Middle frontal gyrus (tissue), 1 donor: ENCODE results near the gene SLC25A22.

Experiments used
- DNase-seq: peaks from one replicate; pipeline ENCODE4 v3.0.0-alpha.2; 2015; ENCODE audit warnings: low spot score; ENCODE audit errors: extremely low spot score

SLC25A22 gene

DNA sequence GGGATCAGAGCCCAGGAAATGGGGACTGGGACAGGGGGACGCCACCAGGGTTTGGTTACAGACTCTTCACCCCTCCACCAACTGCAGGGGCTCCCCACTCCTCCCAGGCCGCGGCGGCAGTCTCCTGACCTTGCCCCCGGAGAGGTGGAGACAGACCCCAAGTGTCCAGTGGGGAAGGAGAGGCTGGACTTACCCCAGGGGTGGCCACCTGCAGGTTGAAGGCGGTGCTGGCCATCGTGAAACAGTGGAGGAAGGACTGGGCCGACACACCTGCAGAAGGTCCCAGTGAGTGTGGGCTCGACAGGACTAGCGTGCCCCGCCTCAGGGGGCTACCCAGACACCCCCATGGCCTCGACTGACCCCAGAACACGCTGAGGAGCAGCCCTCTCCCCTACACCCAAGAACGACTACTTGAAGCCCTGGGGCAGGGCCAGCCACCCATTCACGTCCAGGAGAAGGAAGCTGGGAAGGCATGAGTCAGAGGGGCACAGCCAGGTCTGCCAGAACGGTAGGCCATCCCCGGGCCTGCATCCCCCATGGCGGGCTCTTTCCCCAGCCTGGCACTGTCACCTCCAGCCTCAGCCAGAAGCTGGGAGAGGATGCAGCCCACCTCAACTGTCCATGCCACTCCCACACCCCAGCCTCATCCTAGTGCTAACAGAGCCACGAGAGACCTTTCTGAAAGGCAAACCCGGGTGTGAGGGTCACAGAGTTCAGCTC is 23.0 kb downstream of the SLC25A22 start:
- no peak for DNase-seq

DNA sequence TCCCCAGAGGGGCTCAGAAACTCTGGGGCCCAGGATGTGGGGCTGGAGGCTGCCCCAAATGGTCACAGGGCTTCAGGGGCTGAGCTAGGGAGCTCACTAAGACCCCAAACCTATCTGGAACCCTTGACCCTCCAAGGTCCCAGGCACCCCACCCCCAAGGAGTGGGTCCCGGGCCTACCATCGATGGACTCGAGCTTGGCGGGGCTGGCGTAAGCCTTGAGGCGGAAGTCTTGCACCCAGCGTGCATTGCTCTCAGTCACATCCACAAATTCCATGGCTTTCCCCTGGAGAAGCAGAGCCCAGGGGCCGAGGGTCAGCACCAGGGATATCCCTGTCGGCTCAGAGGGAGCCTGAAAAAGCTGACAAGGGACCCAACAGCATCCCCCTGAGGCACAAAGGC is 24.3 kb downstream of the SLC25A22 start:
- no peak for DNase-seq

DNA sequence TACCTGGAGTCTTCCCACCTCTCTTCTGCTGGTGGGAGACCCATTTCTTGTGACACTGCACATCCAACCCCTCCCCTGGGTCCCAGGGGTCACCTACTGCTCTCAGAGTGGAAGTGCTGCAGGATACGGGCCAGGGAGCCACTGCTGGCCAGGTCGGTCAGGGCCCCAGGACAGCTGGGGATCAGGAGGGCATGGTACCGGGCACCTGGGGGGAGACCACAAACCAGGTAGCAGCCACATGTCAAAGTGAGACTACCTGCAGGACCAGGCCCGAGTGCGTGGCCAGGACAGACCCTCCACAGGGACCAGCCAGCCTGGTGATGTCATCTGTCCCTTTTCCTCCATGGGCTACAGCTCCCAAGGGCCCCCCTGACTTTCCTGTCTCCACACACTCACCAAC is 24.7 kb downstream of the SLC25A22 start:
- no peak for DNase-seq

DNA sequence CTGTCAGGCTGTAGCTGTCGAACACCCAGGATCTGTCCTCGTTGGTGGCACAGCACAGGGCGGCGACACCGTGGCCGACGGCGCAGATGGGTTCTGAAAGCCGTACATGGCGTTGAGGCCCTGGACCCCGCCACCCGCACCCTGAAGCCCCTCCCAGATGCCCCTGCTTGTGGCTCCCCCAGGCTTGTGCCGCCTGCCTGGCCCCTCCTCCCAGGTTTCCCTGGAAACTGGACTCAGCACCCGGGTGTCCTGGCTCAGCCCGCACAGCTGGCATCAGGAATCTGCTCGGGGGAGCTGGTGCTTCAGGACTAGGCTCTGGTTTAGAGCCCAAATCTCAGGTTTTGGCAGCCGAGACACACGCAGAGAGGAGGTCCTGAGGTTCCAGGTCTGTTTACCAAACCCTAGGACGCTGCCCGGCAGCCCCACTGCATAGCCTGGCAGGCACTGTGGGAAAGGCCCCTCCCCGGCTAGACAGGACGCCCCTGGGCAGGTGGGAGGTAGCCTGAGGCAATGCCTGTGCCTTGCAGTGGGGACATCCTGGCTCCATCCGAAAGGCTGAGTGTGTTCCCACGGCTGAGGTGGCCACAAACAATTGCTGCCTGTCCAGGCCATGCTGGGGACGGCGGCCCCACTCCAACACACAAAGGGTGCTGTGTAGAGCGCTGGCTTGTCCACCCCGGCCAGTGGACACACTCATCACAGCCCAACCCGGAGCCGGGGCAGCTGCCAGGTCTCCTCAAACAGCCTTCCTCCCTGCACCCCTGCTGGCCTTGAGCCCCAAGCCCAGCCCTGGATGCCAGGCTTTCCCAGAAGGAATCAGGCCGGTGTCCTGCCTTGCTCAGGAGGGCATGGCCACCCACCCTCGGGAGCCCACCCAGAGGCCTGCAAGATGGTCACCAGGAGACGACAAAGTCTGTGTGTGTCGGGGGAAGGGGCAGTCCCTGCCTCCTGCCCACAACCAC is 25.4 kb downstream of the SLC25A22 start:
- peak; percentile 68 for DNase-seq

DNA sequence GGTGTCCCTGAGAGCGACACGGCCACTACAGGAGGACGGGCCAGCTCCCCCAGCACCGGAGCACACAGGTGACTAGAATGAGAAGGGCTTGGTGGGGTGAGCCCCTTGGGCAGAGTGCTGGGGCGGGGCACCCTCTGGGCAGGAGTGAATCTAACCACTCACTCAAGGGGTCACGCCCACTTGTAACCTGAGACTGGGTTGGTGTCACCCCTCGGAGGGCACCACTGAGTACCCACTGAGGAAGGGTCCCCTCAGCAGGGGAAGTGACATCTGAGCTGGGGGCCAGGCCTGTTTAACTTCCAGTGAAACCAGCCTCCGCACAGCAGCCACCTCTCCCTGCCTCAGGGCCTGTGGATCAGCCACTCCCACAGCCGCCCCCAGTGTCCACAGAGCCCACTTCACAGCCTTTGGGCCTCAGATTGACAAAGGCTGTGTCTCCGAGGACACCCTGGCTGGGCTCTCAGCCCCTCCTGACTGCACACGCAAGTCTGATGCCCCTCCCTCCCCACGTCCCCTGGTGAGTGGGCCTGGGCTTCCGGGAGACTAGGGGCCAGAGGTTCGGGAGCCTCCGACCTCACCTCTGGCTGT is 26.4 kb downstream of the SLC25A22 start:
- no peak for DNase-seq

DNA sequence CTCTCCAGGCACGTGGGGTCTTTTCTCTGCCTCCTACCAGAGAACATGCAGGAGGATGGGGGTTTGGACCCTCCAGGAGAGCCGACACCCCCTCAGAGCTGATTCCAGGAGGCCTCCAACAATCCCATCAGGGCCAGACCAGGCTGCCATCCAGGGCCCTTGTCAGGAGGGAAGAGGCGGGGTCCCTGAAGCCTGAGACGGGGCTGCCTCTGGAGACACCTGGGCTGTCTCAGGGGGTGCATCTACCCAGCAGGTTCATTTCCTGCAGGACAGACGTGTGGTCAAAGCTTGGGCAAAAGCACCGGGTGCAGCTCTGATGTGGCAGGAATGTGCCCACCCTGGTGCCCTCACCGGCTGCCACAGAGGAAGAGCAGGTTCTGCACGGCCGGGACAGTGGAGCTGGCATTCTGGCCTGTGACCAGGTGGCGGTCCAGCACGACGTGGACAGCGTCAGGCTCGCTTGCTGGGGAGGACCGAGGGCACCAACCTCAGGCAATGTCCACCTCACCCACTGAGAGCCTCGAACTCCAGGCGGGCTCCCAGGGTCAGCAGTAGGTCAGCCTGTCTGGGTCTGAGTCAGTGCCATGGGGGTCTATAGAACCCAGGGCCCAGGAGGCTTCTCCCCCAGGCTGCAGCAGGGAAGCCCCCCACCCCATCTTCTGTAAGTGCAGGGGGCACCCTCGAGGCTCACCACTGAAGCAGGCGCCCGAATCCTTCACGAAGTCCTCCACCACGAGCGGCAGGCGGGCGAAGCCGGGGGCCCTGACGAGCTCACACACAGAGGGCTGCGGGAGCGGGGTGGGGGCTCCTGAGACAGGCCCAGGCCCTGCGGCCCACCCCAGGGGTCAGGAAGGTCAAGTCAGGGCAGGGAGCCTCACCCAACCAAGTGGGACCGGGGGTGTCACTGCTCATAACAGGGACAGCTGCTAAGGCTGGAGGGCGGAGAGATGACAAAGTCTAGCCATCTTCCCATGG is 27.2 kb downstream of the SLC25A22 start:
- DNase-seq = no peak

DNA sequence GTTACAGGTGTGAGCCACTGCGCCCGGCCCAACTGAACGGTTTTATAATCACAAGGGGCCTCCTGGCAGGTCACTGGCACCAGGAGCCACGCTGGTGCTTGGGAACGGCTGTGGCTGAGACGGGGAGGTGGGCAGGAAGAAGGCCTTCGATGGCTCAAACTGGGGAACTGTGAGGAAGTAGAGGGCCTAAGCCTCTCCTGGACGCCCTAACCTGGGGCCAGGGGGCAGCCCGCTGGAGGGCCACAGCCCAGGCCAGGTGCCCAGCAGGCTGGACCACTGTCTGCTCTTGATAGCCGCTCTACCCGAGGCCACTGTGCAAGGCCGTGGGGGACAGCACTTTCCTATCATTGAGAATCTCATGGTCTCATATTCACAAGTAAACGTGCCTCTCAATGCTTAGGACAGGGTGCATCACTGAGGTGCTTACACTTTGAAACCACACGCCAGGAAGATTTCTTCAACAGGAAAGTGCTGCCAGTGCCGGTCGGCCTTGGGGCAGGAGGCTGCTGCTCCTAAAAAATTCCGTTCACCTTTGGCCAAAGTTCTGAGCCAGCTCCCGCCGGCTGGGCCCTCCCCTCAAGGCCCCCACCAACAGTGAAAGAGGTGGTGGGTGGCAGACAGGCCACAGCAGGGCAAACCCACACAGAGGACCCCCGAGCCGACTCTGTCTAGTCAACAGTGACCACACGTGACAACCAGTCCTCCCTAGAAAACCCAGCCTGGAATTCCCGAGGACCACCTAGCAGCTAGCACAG is 28.0 kb downstream of the SLC25A22 start:
- no peak for DNase-seq

DNA sequence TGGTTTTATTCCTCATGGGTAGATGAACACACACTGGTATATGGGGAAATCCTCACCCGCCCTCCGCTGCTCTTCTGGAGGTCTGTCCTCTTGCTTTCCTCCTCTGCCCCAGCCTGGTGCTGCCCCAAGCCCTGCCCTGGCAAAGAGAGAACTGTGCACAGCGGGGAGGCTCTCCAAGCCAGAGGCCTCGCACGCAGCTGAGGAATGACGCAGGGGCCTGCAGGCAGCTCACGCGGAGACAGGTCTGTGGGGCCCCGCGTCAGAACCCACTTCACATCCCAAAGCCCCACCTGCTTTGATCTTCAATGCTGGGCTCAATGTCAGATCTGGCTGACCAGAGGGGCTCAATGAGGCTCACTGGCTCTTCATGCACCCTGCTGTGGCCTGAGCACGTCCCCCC is 30.8 kb downstream of the SLC25A22 start:
- DNase-seq = no peak

DNA sequence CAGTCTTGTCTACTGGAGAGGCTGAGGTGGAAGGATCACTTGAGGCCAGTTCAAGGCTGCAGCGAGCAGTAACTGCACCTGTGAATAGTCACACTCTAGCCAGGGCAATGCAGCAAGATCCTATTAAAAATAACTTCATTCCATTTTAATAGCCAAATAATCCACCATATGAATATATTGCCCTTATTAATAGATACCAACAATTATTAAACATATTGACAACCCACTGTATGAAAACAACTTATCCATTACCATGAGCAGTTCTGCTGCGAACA is 31.2 kb downstream of the SLC25A22 start:
- no peak for DNase-seq

DNA sequence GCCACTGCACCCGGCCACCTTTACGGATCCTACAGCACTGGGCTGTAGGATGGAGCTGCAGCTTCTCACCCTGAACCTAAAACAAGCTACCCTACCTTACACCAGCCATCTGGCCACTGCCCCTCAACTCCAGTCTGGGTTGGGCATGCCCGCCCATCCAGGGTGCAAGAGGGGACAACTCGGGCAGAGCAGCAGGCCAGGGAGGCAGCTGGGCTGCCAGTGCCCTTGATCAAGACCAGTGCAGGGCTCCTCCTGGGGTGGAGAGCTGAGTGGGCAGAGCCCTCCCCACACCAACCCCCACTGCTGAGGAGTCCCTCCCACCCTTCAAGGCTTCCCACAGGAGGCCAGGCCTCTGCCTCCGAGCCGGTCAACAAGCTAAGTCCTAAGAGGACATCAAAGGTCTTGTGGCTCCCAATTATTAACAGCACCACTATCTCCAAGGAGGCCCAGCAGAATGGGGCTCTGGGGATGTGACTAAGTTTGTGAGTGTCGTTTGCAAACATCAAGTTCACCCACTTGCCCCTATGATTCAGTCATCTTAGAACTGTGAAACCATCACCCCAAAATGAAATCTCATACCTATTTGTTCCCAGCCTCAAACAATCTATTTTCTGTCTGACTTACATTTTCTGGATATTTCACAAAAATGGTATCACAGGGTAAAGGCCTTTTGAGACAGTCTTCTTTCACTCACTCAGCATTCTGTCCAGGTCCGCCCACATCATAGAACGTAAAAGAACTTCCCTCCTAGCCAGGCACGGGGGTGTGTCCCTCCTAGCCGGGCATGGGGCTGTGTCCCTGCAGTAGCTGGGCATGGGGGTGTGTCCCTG is 31.8 kb downstream of the SLC25A22 start:
- no peak for DNase-seq

DNA sequence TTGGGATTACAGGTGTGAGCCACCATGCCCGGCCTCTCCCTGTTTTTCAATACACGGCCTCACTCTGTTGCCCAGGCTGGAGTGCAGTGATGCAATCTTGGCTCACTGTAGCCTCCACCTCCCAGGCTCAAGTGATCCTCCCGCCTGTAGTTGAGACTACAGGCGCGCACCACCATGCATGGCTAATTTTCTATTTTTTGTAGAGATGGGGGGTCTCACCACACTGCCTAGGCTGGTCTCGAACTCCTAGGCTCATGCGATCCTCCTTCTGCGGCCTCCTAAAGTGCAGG is 32.3 kb downstream of the SLC25A22 start:
- DNase-seq = no peak

DNA sequence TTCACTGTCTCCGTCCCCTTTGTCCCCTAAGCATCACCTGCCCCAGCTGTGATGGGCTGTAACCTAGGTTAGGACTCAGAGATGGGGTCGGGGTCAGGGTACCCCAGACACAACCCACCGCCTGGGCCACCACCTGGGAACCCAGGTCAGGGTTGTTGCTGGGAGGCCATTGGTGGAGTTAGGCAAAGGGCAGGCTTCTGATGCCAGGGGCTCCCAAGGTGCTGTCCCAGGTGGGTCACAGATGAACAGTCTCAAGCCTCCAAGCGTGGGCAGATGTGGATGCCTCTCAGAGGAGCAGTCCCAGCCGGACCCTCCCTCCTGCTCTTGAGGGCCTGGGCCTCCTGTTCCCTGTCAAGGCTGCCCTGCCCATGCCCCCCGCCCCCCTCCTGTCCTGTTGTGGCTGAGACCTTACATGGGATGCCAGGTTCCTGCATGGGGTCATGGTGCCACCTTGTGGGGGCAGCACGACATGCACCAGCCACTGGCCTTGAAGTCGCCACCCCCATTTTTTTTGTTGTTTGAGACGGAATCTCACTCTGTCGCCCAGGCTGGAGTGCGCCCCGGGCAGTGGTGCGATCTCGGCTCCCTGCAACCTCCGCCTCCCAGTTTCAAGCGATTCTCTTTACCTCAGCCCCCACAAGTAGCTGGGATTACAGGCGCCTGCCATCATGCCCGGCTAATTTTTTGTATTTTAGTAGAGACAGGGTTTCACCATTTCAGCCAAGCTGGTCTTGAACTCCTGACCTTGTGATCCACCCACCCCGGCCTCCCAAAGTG is 32.9 kb downstream of the SLC25A22 start:
- no peak for DNase-seq

DNA sequence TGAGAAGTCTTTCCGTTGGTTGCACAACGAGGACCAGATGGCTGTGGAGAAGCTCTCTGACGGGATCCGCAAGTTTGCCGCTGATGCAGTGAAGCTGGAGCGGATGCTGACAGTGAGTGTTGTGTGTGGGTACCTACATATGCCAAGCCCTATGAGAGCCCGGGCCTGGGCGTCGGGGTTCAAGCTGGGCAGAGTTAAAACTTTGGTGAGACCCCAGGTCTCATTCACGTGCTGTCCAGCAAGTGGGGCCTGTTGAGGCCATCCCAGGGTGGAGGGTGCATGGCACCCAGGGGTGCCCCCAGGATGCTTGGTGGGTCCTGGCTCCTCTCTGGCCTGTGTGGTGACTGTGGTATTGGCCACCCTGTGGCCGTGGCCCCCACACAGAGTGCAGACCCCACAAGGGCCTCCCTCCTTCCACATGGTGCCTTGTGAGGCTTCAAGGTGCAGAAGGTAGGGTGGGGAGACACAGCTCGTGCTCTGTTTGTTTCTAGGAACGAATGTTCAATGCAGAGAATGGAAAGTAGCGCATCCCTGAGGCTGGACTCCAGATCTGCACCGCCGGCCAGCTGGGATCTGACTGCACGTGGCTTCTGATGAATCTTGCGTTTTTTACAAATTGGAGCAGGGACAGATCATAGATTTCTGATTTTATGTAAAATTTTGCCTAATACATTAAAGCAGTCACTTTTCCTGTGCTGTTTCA is 33.6 kb downstream of the SLC25A22 start:
- DNase-seq = no peak

DNA sequence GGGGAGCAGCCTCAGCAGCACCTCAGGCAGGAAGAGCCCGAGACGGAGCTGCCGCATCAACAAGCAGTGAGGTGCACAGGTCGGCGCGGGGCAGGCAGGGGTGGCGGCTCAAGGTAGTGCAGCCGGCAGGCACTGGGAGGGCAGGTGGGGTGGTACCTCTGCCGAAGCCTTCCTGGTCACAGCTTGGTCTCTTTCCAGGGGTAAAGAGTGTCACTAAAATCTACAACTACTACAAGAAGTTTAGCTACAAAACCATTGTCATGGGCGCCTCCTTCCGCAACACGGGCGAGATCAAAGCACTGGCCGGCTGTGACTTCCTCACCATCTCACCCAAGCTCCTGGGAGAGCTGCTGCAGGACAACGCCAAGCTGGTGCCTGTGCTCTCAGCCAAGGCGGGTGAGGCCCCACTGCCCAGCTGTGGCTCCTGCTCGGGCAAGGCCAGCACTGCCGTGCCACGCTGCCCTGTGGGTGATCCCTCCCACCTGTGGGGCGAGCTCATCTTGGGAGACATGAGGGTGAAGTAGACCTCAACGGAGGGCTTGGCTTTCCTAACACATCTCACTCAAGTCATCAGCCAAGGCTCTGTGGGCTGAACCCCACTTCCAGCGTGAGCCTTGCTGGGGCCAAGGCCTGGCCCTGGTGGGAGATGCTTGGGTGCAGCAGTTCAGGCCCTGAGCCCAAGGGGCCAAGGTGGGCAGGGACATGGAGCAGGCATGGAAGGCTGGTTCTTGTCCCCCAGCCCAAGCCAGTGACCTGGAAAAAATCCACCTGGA is 34.3 kb downstream of the SLC25A22 start:
- no peak for DNase-seq

DNA sequence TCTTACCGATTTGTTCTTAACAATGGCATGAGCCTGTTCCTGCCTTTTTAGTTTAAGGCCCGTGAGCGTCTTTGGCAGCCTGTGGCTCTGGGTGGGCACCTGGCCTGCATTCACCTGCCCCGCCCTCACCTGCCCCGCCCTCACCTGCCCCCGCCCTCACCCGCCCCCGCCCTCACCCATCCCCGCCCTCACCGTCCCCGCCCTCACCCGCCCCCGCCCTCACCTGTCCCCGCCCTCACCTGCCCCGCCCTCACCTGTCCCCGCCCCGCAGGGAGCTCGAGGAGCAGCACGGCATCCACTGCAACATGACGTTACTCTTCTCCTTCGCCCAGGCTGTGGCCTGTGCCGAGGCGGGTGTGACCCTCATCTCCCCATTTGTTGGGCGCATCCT is 35.0 kb downstream of the SLC25A22 start:
- DNase-seq = no peak

DNA sequence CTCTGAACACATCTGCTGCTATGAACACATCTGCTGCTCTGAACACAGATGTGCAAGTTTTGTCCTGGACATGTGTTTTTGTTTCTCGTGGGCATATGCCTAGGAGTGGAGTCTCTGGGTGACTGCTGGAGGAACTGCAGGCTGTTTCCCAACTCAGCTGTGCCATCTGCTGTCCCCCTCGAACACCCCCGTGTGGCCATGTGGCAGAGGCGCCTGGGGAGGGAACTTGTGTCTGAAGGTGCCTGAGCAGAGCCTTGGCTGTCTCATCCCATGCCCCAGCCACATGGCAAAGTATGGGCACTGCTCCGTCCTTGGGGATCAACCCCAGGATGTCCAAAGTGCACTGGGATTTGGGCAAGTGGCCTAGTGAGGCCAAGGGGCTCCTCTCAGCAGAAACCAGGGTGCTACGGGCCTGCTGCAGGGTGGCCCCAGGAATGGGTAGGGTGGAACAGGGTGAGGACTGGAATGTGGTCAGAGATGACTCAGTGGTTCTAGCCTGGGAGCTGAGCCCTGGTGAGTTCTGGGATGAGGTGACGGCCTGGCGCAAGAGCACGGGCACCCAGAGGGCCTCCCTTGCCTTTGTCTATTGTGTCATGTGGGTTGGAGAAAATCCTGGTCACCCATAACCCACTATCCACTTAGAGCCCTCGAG is 35.5 kb downstream of the SLC25A22 start:
- DNase-seq = peak; percentile 32

DNA sequence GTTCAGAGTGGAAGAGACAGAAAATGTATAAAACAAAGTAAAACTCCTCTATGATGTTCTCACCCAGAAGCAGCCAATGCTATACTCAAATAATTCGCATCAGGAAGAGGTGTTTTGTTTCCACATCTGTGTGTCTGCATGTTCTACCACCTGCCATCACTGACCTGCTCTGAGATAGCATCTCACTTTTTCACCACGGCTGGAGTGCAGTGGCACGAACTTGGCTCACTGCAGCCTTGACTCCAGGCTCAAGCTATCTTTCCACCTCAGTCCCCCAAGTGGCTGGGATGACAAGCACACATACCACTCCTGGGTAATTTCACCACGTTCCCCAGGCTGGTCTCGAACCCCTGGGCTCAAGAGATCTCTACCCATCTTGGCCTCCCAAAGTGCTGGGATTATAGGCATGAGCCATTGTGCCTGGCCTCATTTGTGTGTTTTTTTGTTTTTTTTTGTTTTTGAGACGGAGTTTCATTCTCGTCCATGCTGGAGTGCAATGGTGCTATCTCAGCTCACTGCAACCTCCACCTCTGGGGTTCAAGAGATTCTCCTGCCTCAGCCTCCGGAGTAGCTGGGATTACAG is 36.5 kb downstream of the SLC25A22 start:
- no peak for DNase-seq
